GM21717 (cell line): ENCODE data around the gene LINS1.
A peak's percentile ranks its signal among the peaks of the same experiment; 100 is the strongest.

ENCODE experiments used
- ATAC-seq: cut with Tn5 transposase; IDR thresholded peaks from one replicate; pipeline ENCODE4 v1.9.1; 2021; ENCODE audit warnings: mild to moderate bottlenecking, moderate library complexity; ENCODE audit not compliant: unreplicated experiment

The LINS1 gene

GRCh38 chr15:100602064-100602822 is at the start of gene LINS1, which contains the start of gene ASB7:
LINS1 (minus strand) TSS chr15:100602184; CDS start chr15:100580842, 21,342 bp downstream.
ASB7 (plus strand) TSS chr15:100602589; CDS start chr15:100612217, 9,628 bp downstream.
- peak; percentile 87 for ATAC-seq

- no peak for ATAC-seq
These were observed 49.3 kb upstream of the LINS1 start for GRCh38 chr15:100651253-100651652.

- ATAC-seq = no peak
These were observed 48.7 kb upstream of the LINS1 start for GRCh38 chr15:100650685-100651084.

GRCh38 chr15:100648951-100649350 is 47.0 kb upstream of the LINS1 start:
- no peak for ATAC-seq

- no peak for ATAC-seq
These were observed 43.7 kb upstream of the LINS1 start for GRCh38 chr15:100645671-100646070.

- ATAC-seq = no peak
These were observed 41.0 kb upstream of the LINS1 start for GRCh38 chr15:100642950-100643338.

- no peak for ATAC-seq
These were observed 40.4 kb upstream of the LINS1 start for GRCh38 chr15:100642213-100642949.

- ATAC-seq = no peak
These were observed 36.3 kb upstream of the LINS1 start for GRCh38 chr15:100638177-100638730.

GRCh38 chr15:100635406-100636071 is 33.6 kb upstream of the LINS1 start:
- ATAC-seq = no peak

- ATAC-seq = no peak
These were observed 31.7 kb upstream of the LINS1 start for GRCh38 chr15:100633763-100634075.

GRCh38 chr15:100631831-100632230 is 29.8 kb upstream of the LINS1 start:
- no peak for ATAC-seq

GRCh38 chr15:100628746-100629145 is 26.8 kb upstream of the LINS1 start:
- no peak for ATAC-seq

GRCh38 chr15:100627789-100628395 is 25.9 kb upstream of the LINS1 start:
- peak; percentile 67 for ATAC-seq

GRCh38 chr15:100623301-100623700 is 21.3 kb upstream of the LINS1 start:
- ATAC-seq = no peak

- ATAC-seq = no peak
These were observed 14.7 kb upstream of the LINS1 start for GRCh38 chr15:100616700-100617099.

- ATAC-seq = no peak
These were observed 13.8 kb upstream of the LINS1 start for GRCh38 chr15:100615801-100616200.

- no peak for ATAC-seq
These were observed 12.9 kb upstream of the LINS1 start for GRCh38 chr15:100614918-100615317.

GRCh38 chr15:100614336-100614735 is 12.4 kb upstream of the LINS1 start:
- no peak for ATAC-seq

GRCh38 chr15:100613208-100613607 is 11.2 kb upstream of the LINS1 start:
- no peak for ATAC-seq

- ATAC-seq = no peak
These were observed 10.6 kb upstream of the LINS1 start for GRCh38 chr15:100612539-100612938.

GRCh38 chr15:100602823-100603393 is 924 bp upstream of the LINS1 start:
- ATAC-seq = peak; percentile 49
